ENCODE results near the gene TPSAB1. TPM values are rescaled to one million over a fixed set of nuclear protein-coding genes. Genes with fewer than 3 reads are reported as not detected.

TPSAB1 gene
- total RNA-seq, 1 experiment from 2014 or later: not detected

DNA sequence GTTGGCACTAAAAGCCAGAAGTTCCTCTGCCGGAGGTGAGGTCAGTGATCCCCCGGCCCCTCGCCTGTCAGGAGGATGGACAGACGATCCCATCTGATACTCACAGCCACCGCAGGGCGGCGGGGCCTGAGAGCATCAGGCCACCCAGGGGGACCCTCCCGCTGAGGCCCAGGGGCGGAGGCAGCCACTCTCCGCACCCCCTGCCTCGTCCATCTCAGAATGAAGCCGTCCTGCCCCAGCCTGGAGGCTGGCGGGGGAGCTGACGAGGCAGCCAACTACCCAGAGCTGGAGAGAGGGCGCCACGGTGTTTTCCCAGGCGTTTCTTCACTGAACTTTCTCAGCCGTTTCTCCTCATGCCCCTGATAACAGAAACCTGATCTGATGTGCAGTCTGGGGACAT is 38.0 kb downstream of the TPSAB1 start:
- TF ChIP-seq TCF7L2 (IDR thresholded peaks at IDR 0.05; ENCODE audit: low read depth, low read length) (no peak), SIN3A (IDR thresholded peaks at IDR 0.05; ENCODE audit: borderline replicate concordance, insufficient read depth, low read depth, low read length) (no peak), POLR2AphosphoS5 (IDR thresholded peaks at IDR 0.05; ENCODE audit: low read depth, low read length) (no peak)
- TF ChIP-seq, protein P1, sequence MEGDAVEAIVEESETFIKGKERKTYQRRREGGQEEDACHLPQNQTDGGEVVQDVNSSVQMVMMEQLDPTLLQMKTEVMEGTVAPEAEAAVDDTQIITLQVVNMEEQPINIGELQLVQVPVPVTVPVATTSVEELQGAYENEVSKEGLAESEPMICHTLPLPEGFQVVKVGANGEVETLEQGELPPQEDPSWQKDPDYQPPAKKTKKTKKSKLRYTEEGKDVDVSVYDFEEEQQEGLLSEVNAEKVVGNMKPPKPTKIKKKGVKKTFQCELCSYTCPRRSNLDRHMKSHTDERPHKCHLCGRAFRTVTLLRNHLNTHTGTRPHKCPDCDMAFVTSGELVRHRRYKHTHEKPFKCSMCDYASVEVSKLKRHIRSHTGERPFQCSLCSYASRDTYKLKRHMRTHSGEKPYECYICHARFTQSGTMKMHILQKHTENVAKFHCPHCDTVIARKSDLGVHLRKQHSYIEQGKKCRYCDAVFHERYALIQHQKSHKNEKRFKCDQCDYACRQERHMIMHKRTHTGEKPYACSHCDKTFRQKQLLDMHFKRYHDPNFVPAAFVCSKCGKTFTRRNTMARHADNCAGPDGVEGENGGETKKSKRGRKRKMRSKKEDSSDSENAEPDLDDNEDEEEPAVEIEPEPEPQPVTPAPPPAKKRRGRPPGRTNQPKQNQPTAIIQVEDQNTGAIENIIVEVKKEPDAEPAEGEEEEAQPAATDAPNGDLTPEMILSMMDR (IDR thresholded peaks at IDR 0.05): no peak
- TF ChIP-seq, protein P2, sequence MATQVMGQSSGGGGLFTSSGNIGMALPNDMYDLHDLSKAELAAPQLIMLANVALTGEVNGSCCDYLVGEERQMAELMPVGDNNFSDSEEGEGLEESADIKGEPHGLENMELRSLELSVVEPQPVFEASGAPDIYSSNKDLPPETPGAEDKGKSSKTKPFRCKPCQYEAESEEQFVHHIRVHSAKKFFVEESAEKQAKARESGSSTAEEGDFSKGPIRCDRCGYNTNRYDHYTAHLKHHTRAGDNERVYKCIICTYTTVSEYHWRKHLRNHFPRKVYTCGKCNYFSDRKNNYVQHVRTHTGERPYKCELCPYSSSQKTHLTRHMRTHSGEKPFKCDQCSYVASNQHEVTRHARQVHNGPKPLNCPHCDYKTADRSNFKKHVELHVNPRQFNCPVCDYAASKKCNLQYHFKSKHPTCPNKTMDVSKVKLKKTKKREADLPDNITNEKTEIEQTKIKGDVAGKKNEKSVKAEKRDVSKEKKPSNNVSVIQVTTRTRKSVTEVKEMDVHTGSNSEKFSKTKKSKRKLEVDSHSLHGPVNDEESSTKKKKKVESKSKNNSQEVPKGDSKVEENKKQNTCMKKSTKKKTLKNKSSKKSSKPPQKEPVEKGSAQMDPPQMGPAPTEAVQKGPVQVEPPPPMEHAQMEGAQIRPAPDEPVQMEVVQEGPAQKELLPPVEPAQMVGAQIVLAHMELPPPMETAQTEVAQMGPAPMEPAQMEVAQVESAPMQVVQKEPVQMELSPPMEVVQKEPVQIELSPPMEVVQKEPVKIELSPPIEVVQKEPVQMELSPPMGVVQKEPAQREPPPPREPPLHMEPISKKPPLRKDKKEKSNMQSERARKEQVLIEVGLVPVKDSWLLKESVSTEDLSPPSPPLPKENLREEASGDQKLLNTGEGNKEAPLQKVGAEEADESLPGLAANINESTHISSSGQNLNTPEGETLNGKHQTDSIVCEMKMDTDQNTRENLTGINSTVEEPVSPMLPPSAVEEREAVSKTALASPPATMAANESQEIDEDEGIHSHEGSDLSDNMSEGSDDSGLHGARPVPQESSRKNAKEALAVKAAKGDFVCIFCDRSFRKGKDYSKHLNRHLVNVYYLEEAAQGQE (IDR thresholded peaks at IDR 0.05; ENCODE audit: insufficient read depth in 1 of 2, low read depth in 2 of 2, low read length in 1 of 2): no peak
- CTCF ChIA-PET: no interaction called here
- 0 out of 2 replicates have a peak overlapping the region, but pooled peaks have one; percentile 4 for H3K27ac ChIP-seq (ENCODE audit: low read length)
- no peaks in the 10 kb centered on the region for H3K36me3 ChIP-seq (ENCODE audit: control insufficient read depth, insufficient read depth, low read length)
- H3K4me3 ChIP-seq (ENCODE audit: low read depth in 2 of 2, low read length in 2 of 2): no peak overlapping the region
- in situ Hi-C loops (cut with HindIII; ENCODE audit: low pct_unique_long_range_greater_than_20kb, low sequenced_read_pairs) (no loop called here), intact Hi-C loops (cut with micrococcal nuclease; ENCODE audit: unreplicated experiment) (no loop called here)
- DNase-seq (ENCODE audit: low read depth, low spot score) (no peak), ATAC-seq (peak; percentile 68)
- H3K27me3 ChIP-seq (ENCODE audit: control insufficient read depth, insufficient read depth, low read length): no peaks in the 10 kb centered on the region
- peaks cover 9% of the 10 kb centered on the region for H3K4me1 ChIP-seq (ENCODE audit: control insufficient read depth, insufficient read depth, low read length)
- no peaks in the 10 kb centered on the region for H3K9me3 ChIP-seq (ENCODE audit: control insufficient read depth, insufficient read depth, low read depth, low read length)
- no TSS peak for BruUV-seq (replicated peaks)
- POLR2A ChIA-PET: no interaction called here

DNA sequence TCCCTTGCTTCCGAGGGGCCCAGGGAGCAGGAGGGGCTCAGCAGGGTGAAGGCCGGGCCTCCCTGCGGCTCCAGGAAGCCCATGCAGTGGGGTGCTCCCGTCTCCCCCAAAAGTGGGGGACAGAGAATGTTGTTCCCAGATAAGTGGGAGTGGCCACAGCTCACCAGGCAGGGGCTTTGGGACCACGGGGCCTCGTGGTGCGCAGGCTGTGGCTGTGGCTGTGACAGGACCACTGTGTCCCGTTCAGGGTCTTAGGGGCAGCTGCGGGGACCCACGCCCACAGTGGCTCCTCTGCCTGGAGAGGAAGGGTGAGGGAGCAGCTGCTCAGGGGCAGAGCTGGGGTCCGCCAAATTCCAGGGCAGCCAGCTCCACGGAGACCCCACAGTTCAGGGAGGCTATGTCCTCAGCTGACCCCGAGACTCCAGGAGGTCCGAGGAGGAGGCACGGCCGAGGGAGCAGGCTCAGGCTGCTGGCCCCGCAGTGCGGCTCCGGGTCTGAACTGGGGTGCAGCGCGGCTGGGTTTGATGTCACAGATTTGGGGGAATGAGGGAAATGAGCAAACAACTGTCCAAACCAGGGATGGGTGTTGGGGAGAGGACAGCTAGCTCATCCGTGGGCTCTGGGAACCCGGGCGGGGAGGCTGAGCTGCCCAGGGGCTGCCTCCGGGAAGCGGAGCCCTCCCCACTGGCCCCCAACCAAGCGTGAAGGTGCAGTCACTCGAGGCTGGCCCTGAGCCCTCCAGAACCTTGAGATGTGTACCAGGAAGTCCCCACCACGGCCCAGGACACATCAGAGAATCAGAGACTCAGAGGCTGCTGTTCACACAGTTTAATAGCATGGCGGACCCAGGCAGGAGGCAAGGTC is 38.8 kb downstream of the TPSAB1 start:
- no peaks in the 10 kb centered on the region for H3K27me3 ChIP-seq (ENCODE audit: control insufficient read depth, insufficient read depth, low read length)
- intact Hi-C loops (cut with micrococcal nuclease; ENCODE audit: unreplicated experiment) (no loop called here), in situ Hi-C loops (cut with HindIII; ENCODE audit: low pct_unique_long_range_greater_than_20kb, low sequenced_read_pairs) (no loop called here)
- H3K4me1 ChIP-seq (ENCODE audit: control insufficient read depth, insufficient read depth, low read length): peaks cover 9% of the 10 kb centered on the region
- no TSS peak for BruUV-seq (replicated peaks)
- no peaks in the 10 kb centered on the region for H3K9me3 ChIP-seq (ENCODE audit: control insufficient read depth, insufficient read depth, low read depth, low read length)
- ATAC-seq (no peak), DNase-seq (ENCODE audit: low read depth, low spot score) (no peak)
- H3K4me3 ChIP-seq (ENCODE audit: low read depth in 2 of 2, low read length in 2 of 2): no peak overlapping the region
- H3K36me3 ChIP-seq (ENCODE audit: control insufficient read depth, insufficient read depth, low read length): no peaks in the 10 kb centered on the region
- ChIA-PET POLR2A (no interaction called here), CTCF (interaction anchor here (0.6 kb wide), 1 partner anchor 42 kb away, joined by 9 read pairs; no protein-coding TSS in a partner anchor)
- 0 out of 2 replicates have a peak overlapping the region, but pooled peaks have one; percentile 4 for H3K27ac ChIP-seq (ENCODE audit: low read length)
- no peak for TF ChIP-seq POLR2AphosphoS5 (IDR thresholded peaks at IDR 0.05; ENCODE audit: low read depth, low read length)
- no peak for TF ChIP-seq TCF7L2 (IDR thresholded peaks at IDR 0.05; ENCODE audit: low read depth, low read length)
- TF ChIP-seq, protein P2 (IDR thresholded peaks at IDR 0.05; ENCODE audit: insufficient read depth in 1 of 2, low read depth in 2 of 2, low read length in 1 of 2): no peak
- TF ChIP-seq SIN3A (IDR thresholded peaks at IDR 0.05; ENCODE audit: borderline replicate concordance, insufficient read depth, low read depth, low read length): no peak
- TF ChIP-seq, protein P1 (IDR thresholded peaks at IDR 0.05): no peak
